Measurements from ENCODE around the gene SLC14A1.

The SLC14A1 gene

GRCh38 chr18:45730832-45731575, 7.0 kb downstream of the SLC14A1 start:
- TF ChIP-seq GATA1 (IDR thresholded peaks at IDR 0.05; ENCODE audit: low read depth, low read length) (no peak), POLR2A (IDR thresholded peaks at IDR 0.05; ENCODE audit: low read length) (no peak)
- no peak for DNase-seq

GRCh38 chr18:45731716-45732115, 7.7 kb downstream of the SLC14A1 start:
- no peak for DNase-seq
- no peak for TF ChIP-seq POLR2A (IDR thresholded peaks at IDR 0.05; ENCODE audit: low read length)
- TF ChIP-seq GATA1 (IDR thresholded peaks at IDR 0.05; ENCODE audit: low read depth, low read length), result no peak

- TF ChIP-seq POLR2A (IDR thresholded peaks at IDR 0.05; ENCODE audit: low read length) (no peak), GATA1 (IDR thresholded peaks at IDR 0.05; ENCODE audit: low read depth, low read length) (no peak)
These were observed 9.6 kb downstream of the SLC14A1 start for GRCh38 chr18:45733535-45733934.

GRCh38 chr18:45734505-45734904, 10.5 kb downstream of the SLC14A1 start:
- no peak for DNase-seq
- TF ChIP-seq POLR2A (IDR thresholded peaks at IDR 0.05; ENCODE audit: low read length), result no peak

More at GRCh38 chr18:45733535-45733934, 9.6 kb downstream of the SLC14A1 start:
- no peak for DNase-seq

GRCh38 chr18:45734944-45735343, 11.0 kb downstream of the SLC14A1 start:
- no peak for DNase-seq
- TF ChIP-seq POLR2A (IDR thresholded peaks at IDR 0.05; ENCODE audit: low read length) (no peak), GATA1 (IDR thresholded peaks at IDR 0.05; ENCODE audit: low read depth, low read length) (no peak)

GRCh38 chr18:45738660-45739059, 14.7 kb downstream of the SLC14A1 start:
- no peak for DNase-seq
- TF ChIP-seq GATA1 (IDR thresholded peaks at IDR 0.05; ENCODE audit: low read depth, low read length), result no peak
- no peak for TF ChIP-seq POLR2A (IDR thresholded peaks at IDR 0.05; ENCODE audit: low read length)

GRCh38 chr18:45739268-45739667, 15.3 kb downstream of the SLC14A1 start:
- no peak for DNase-seq
- TF ChIP-seq GATA1 (IDR thresholded peaks at IDR 0.05; ENCODE audit: low read depth, low read length), result no peak
- no peak for TF ChIP-seq POLR2A (IDR thresholded peaks at IDR 0.05; ENCODE audit: low read length)

GRCh38 chr18:45739848-45740247, 15.9 kb downstream of the SLC14A1 start:
- no peak for TF ChIP-seq POLR2A (IDR thresholded peaks at IDR 0.05; ENCODE audit: low read length)
- no peak for TF ChIP-seq GATA1 (IDR thresholded peaks at IDR 0.05; ENCODE audit: low read depth, low read length)
- no peak for DNase-seq

GRCh38 chr18:45741056-45741455, 17.1 kb downstream of the SLC14A1 start:
- no peak for TF ChIP-seq GATA1 (IDR thresholded peaks at IDR 0.05; ENCODE audit: low read depth, low read length)
- TF ChIP-seq POLR2A (IDR thresholded peaks at IDR 0.05; ENCODE audit: low read length), result no peak

GRCh38 chr18:45745817-45746461, 22.0 kb downstream of the SLC14A1 start:
- TF ChIP-seq POLR2A (IDR thresholded peaks at IDR 0.05; ENCODE audit: low read length) (no peak), GATA1 (IDR thresholded peaks at IDR 0.05; ENCODE audit: low read depth, low read length) (no peak)
- DNase-seq, result no peak

More at GRCh38 chr18:45741056-45741455, 17.1 kb downstream of the SLC14A1 start:
- DNase-seq, result no peak

- no peak for TF ChIP-seq POLR2A (IDR thresholded peaks at IDR 0.05; ENCODE audit: low read length)
- no peak for TF ChIP-seq GATA1 (IDR thresholded peaks at IDR 0.05; ENCODE audit: low read depth, low read length)
- peak in 1 of 2 experiments; percentile 22 for DNase-seq
These were observed 24.5 kb downstream of the SLC14A1 start for GRCh38 chr18:45748501-45748900.

GRCh38 chr18:45749918-45750689, 26.1 kb downstream of the SLC14A1 start:
- no peak for DNase-seq
- no peak for TF ChIP-seq GATA1 (IDR thresholded peaks at IDR 0.05; ENCODE audit: low read depth, low read length)
- TF ChIP-seq POLR2A (IDR thresholded peaks at IDR 0.05; ENCODE audit: low read length), result no peak

- DNase-seq, result no peak
- TF ChIP-seq POLR2A (IDR thresholded peaks at IDR 0.05; ENCODE audit: low read length) (no peak), GATA1 (IDR thresholded peaks at IDR 0.05; ENCODE audit: low read depth, low read length) (no peak)
These were observed 27.8 kb downstream of the SLC14A1 start for GRCh38 chr18:45751766-45752165.

GRCh38 chr18:45752681-45753080, 28.7 kb downstream of the SLC14A1 start:
- TF ChIP-seq POLR2A (IDR thresholded peaks at IDR 0.05; ENCODE audit: low read length) (no peak), GATA1 (IDR thresholded peaks at IDR 0.05; ENCODE audit: low read depth, low read length) (no peak)
- DNase-seq, result no peak
